ENCODE results near the gene RYR1. TPM values are rescaled to one million over a fixed set of nuclear protein-coding genes. Genes with fewer than 3 reads are reported as not detected.

Gene RYR1
- polyA plus RNA-seq, 3 donors = 0.76 to 2.1 (median 2.1) TPM

GRCh38 chr19:38617283-38617763 is 183.8 kb downstream of the RYR1 start:
- Mint-ChIP-seq H3K4me3 (peak overlapping the region; percentile 99 to 100), H3K9me3 (no peaks in the 10 kb centered on the region), H3K36me3 (peaks cover 27 to 49% of the 10 kb centered on the region in 2 donors), H3K27me3 (ENCODE audit: low read depth in 3 of 3) (peaks cover 0 to 2% (median 1%) of the 10 kb centered on the region in 3 donors), H3K4me1 (peaks cover 31% of the 10 kb centered on the region), H3K27ac (peak overlapping the region; percentile 17 to 100 (median 72))
- Histone ChIP-seq H3K4me3 (replicated peaks in 1 of 3; ENCODE audit: low read depth in 2 of 3, low read length in 3 of 3) (peak overlapping the region; percentile 72 to 100 (median 99)), H3K36me3 (replicated peaks in 1 of 2; ENCODE audit: control insufficient read depth in 1 of 2, insufficient read depth in 2 of 2, low read length in 2 of 2) (peaks cover 29 to 42% of the 10 kb centered on the region in 2 donors), H3K4me1 (ENCODE audit: control insufficient read depth in 1 of 2, insufficient read depth in 2 of 2, low read length in 2 of 2) (peaks cover 35 to 44% of the 10 kb centered on the region in 2 donors), H3K4me2 (replicated peaks; ENCODE audit: extremely low read depth, low read length, poor library complexity, severe bottlenecking) (peak overlapping the region; percentile 99), H4K20me1 (ENCODE audit: insufficient read depth, low read length) (no peaks in the 10 kb centered on the region), H3K27me3 (ENCODE audit: control insufficient read depth in 2 of 2, insufficient read depth in 2 of 2, low read length in 2 of 2) (no peaks in the 10 kb centered on the region), H3K27ac (ENCODE audit: low read depth in 1 of 2, low read length in 2 of 2) (peak overlapping the region; percentile 76 to 97), H3K9ac (ENCODE audit: insufficient read depth, low read length, poor library complexity, severe bottlenecking) (peak overlapping the region; percentile 94), H2AFZ (ENCODE audit: insufficient read depth, low read depth, low read length, poor library complexity, severe bottlenecking) (peak overlapping the region; percentile 99), H3K9me3 (replicated peaks in 1 of 2; ENCODE audit: control insufficient read depth in 1 of 2, insufficient read depth in 1 of 2, low read length in 2 of 2) (no peaks in the 10 kb centered on the region), H3K79me2 (ENCODE audit: insufficient read depth, low read length) (peaks cover 71% of the 10 kb centered on the region)
- no CpG with 5 or more reads among the region's 9 CpGs for WGBS (ENCODE audit: insufficient coverage)
- TF ChIP-seq, protein P1, sequence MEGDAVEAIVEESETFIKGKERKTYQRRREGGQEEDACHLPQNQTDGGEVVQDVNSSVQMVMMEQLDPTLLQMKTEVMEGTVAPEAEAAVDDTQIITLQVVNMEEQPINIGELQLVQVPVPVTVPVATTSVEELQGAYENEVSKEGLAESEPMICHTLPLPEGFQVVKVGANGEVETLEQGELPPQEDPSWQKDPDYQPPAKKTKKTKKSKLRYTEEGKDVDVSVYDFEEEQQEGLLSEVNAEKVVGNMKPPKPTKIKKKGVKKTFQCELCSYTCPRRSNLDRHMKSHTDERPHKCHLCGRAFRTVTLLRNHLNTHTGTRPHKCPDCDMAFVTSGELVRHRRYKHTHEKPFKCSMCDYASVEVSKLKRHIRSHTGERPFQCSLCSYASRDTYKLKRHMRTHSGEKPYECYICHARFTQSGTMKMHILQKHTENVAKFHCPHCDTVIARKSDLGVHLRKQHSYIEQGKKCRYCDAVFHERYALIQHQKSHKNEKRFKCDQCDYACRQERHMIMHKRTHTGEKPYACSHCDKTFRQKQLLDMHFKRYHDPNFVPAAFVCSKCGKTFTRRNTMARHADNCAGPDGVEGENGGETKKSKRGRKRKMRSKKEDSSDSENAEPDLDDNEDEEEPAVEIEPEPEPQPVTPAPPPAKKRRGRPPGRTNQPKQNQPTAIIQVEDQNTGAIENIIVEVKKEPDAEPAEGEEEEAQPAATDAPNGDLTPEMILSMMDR (IDR thresholded peaks at IDR 0.05) = no peak
- DNase-seq = peak in 2 of 3 donors; percentile 6 to 46
- intact Hi-C loops (cut with micrococcal nuclease) = loop anchor here in 1 of 2 donors (5.0 kb wide), 2 partner anchors 200 to 300 kb away; partner anchors contain the start of genes KCNK6 and YIF1B

- Mint-ChIP-seq H3K4me3 (peak within 1 kb of the TSS; percentile 99 to 100), H3K4me1 (peaks cover 31% of the 10 kb centered on the region), H3K27ac (peak within 1 kb of the TSS; percentile 84 to 100 (median 90)), H3K27me3 (ENCODE audit: low read depth in 3 of 3) (peaks cover 0 to 2% (median 1%) of the 10 kb centered on the region in 3 donors), H3K36me3 (peaks cover 27 to 49% of the 10 kb centered on the region in 2 donors), H3K9me3 (no peaks in the 10 kb centered on the region)
- intact Hi-C loops (cut with micrococcal nuclease) = loop anchor here (2.0 to 5.0 kb wide), 3 partner anchors 201 to 301 kb away; partner anchors contain the start of genes KCNK6 (in 1 of the 2) and YIF1B (in 1 of the 2)
- H3K79me2 ChIP-seq (ENCODE audit: insufficient read depth, low read length) = peaks cover 71% of the 10 kb centered on the region
- peak within 1 kb of the TSS; percentile 72 to 100 (median 99) for H3K4me3 ChIP-seq (replicated peaks in 1 of 3; ENCODE audit: low read depth in 2 of 3, low read length in 3 of 3)
- DNase-seq = peak; percentile 14 to 42 (median 25)
- no peaks in the 10 kb centered on the region for H3K27me3 ChIP-seq (ENCODE audit: control insufficient read depth in 2 of 2, insufficient read depth in 2 of 2, low read length in 2 of 2)
- peak within 1 kb of the TSS; percentile 99 for H3K4me2 ChIP-seq (replicated peaks; ENCODE audit: extremely low read depth, low read length, poor library complexity, severe bottlenecking)
- peaks cover 35 to 44% of the 10 kb centered on the region in 2 donors for H3K4me1 ChIP-seq (ENCODE audit: control insufficient read depth in 1 of 2, insufficient read depth in 2 of 2, low read length in 2 of 2)
- H3K27ac ChIP-seq (ENCODE audit: low read depth in 1 of 2, low read length in 2 of 2) = peak within 1 kb of the TSS; percentile 76 to 97
- no peaks in the 10 kb centered on the region for H4K20me1 ChIP-seq (ENCODE audit: insufficient read depth, low read length)
- H3K9ac ChIP-seq (ENCODE audit: insufficient read depth, low read length, poor library complexity, severe bottlenecking) = peak within 1 kb of the TSS; percentile 94
- H3K9me3 ChIP-seq (replicated peaks in 1 of 2; ENCODE audit: control insufficient read depth in 1 of 2, insufficient read depth in 1 of 2, low read length in 2 of 2) = no peaks in the 10 kb centered on the region
- TF ChIP-seq, protein P1 (IDR thresholded peaks at IDR 0.05) = no peak
- peaks cover 28 to 42% of the 10 kb centered on the region in 2 donors for H3K36me3 ChIP-seq (replicated peaks in 1 of 2; ENCODE audit: control insufficient read depth in 1 of 2, insufficient read depth in 2 of 2, low read length in 2 of 2)
- 3% methylated on average over 24 of the region's 28 CpGs for WGBS (ENCODE audit: insufficient coverage)
- H2AFZ ChIP-seq (ENCODE audit: insufficient read depth, low read depth, low read length, poor library complexity, severe bottlenecking) = peak within 1 kb of the TSS; percentile 99
Observed at GRCh38 chr19:38617764-38618589, 184.5 kb downstream of the RYR1 start, which contains the start of gene MAP4K1. Gene MAP4K1, minus strand, starts transcription at chr19:38617953. Its CDS starts 58 bp downstream, at chr19:38617895.
